ENCODE data around the gene CLOCK. TPM values are rescaled to one million over a fixed set of nuclear protein-coding genes. Genes with fewer than 3 reads are reported as not detected.
A peak's percentile ranks its signal among the peaks of the same experiment; 100 is the strongest.

The CLOCK gene
- total and polyA plus RNA-seq, 9 of the 15 experiments (the other 6 are each of a cell fraction or from before 2014, with no cell fraction given), result 3.7 to 14.4 (median 9.4) TPM

- TF ChIP-seq ZNF707 (CRISPR knock-in tag; conservative IDR thresholded peaks at IDR 0.05) (no peak), HNRNPUL1 (IDR thresholded peaks at IDR 0.05; ENCODE audit: low read length) (no peak), KAT2B (IDR thresholded peaks at IDR 0.05; ENCODE audit: low read depth, low read length) (no peak), MED1 (CRISPR knock-in tag; IDR thresholded peaks at IDR 0.05; ENCODE audit: borderline replicate concordance) (no peak), ZNF277 (CRISPR knock-in tag; IDR thresholded peaks at IDR 0.05; ENCODE audit: borderline replicate concordance) (no peak), ZNF174 (CRISPR knock-in tag; IDR thresholded peaks at IDR 0.05) (no peak), MAFG (tag; conservative IDR thresholded peaks at IDR 0.05) (no peak), HNRNPLL (IDR thresholded peaks at IDR 0.05; ENCODE audit: low read depth, low read length, poor library complexity, severe bottlenecking) (peak; percentile 88), CXXC5 (CRISPR knock-in tag; IDR thresholded peaks at IDR 0.05) (peak; percentile 85), ZFP36 (IDR thresholded peaks at IDR 0.05; ENCODE audit: low read depth, low read length, partially characterized antibody) (no peak), ZNF766 (CRISPR knock-in tag; conservative IDR thresholded peaks at IDR 0.05) (no peak), ARID1B (IDR thresholded peaks at IDR 0.05) (no peak), HMBOX1 (IDR thresholded peaks at IDR 0.05) (peak; percentile 52; the same call in 1 of the 2 replicates), ETV5 (CRISPR knock-in tag; IDR thresholded peaks at IDR 0.05; ENCODE audit: low read depth) (peak; percentile 33; the same call in 1 of the 2 replicates), MLLT1 (IDR thresholded peaks at IDR 0.05) (no peak), ZSCAN29 (IDR thresholded peaks at IDR 0.05) (no peak), LEF1 (IDR thresholded peaks at IDR 0.05) (0 out of 2 replicates have a peak, but pooled peaks have one; percentile 6), DLX4 (CRISPR knock-in tag; IDR thresholded peaks at IDR 0.05) (no peak), TCF15 (CRISPR knock-in tag; IDR thresholded peaks at IDR 0.05) (no peak), NCOA1 (IDR thresholded peaks at IDR 0.05; ENCODE audit: low read depth) (no peak), MEF2D (tag; conservative IDR thresholded peaks at IDR 0.05; ENCODE audit: low read depth) (no peak), NFYB (IDR thresholded peaks at IDR 0.05; ENCODE audit: extremely low read depth, insufficient read length) (peak; percentile 68)
These were observed 151.0 kb downstream of the CLOCK start, which contains the start of gene TMEM165 (continued) for GRCh38 chr4:55395529-55396307.

Data from K562 (cell line).